RKO (cell line): ENCODE measurements around the gene PRR30.
A peak's percentile ranks its signal among the peaks of the same experiment; 100 is the strongest.

Source experiments
- DNase-seq: peaks from one replicate; pipeline ENCODE4 v3.0.0-alpha.2; 2016; ENCODE audit warnings: low spot score

PRR30 gene

GRCh38 chr2:27097341-27097740 is 41.9 kb downstream of the PRR30 start:
- no peak for DNase-seq

- DNase-seq: no peak
These were observed 42.4 kb downstream of the PRR30 start for GRCh38 chr2:27096748-27097297.

GRCh38 chr2:27095745-27096651 is 43.2 kb downstream of the PRR30 start:
- peak; percentile 36 for DNase-seq

GRCh38 chr2:27095427-27095744 is 43.8 kb downstream of the PRR30 start:
- no peak for DNase-seq

- no peak for DNase-seq
These were observed 44.7 kb downstream of the PRR30 start for GRCh38 chr2:27094353-27094984.

- DNase-seq: no peak
These were observed 45.5 kb downstream of the PRR30 start for GRCh38 chr2:27093430-27094352.

GRCh38 chr2:27092696-27093429 is 46.3 kb downstream of the PRR30 start:
- DNase-seq: no peak

- DNase-seq: no peak
These were observed 47.2 kb downstream of the PRR30 start for GRCh38 chr2:27091746-27092695.

GRCh38 chr2:27089111-27089954 is 49.9 kb downstream of the PRR30 start:
- DNase-seq: no peak

GRCh38 chr2:27088634-27089033 is 50.6 kb downstream of the PRR30 start:
- DNase-seq: no peak

- DNase-seq: no peak
These were observed 51.3 kb downstream of the PRR30 start for GRCh38 chr2:27087823-27088410.
